RWPE2 (cell line): Measurements from ENCODE around the gene RFC4.

Source experiments
- ATAC-seq: fragments of 200-7000 bp; cut with Tn5 transposase; 3 replicates; pipeline ENCODE4 v1.9.1; 2021; ENCODE audit warnings: low read depth
- DNase-seq: peaks from one replicate; pipeline ENCODE4 v3.0.0-alpha.2; 2020; ENCODE audit warnings: low spot score
- H3K27ac ChIP-seq: fragments of 450-650 bp; 2 replicates; pipeline ENCODE4 v1.5.1; 2017; ENCODE audit warnings: mild to moderate bottlenecking; ENCODE audit not compliant: poor library complexity, severe bottlenecking
- H3K27me3 ChIP-seq: fragments of 250-450 bp; sonication (Bioruptor Pico); 2 replicates; pipeline ENCODE4 v1.5.1; 2021; ENCODE audit warnings: mild to moderate bottlenecking, moderate library complexity; ENCODE audit not compliant: insufficient read depth, poor library complexity, severe bottlenecking
- H3K36me3 ChIP-seq: fragments of 250-450 bp; sonication (Bioruptor Pico); 2 replicates; pipeline ENCODE4 v1.5.1; 2020; ENCODE audit warnings: low read depth, mild to moderate bottlenecking, moderate library complexity
- H3K4me1 ChIP-seq: fragments of 250-450 bp; sonication (Bioruptor Pico); 2 replicates; pipeline ENCODE4 v1.5.1; 2021; ENCODE audit warnings: mild to moderate bottlenecking, moderate library complexity; ENCODE audit not compliant: insufficient read depth, poor library complexity, severe bottlenecking
- H3K4me3 ChIP-seq: fragments of 250-450 bp; sonication (Bioruptor Pico); 2 replicates; pipeline ENCODE4 v1.5.1; 2021; ENCODE audit warnings: mild to moderate bottlenecking, moderate library complexity; ENCODE audit not compliant: severe bottlenecking
- H3K9me3 ChIP-seq: fragments of 250-450 bp; sonication (Bioruptor Pico); 2 replicates; pipeline ENCODE4 v1.5.1; 2021; ENCODE audit warnings: mild to moderate bottlenecking, moderate library complexity; ENCODE audit not compliant: severe bottlenecking
- TF ChIP-seq, protein P1 (sequence below): fragments of 450-650 bp; IDR thresholded peaks from one replicate; pipeline ENCODE4 v1.5.1; 2017; ENCODE audit warnings: mild to moderate bottlenecking, moderate library complexity; ENCODE audit not compliant: poor library complexity, severe bottlenecking

RFC4 gene

DNA sequence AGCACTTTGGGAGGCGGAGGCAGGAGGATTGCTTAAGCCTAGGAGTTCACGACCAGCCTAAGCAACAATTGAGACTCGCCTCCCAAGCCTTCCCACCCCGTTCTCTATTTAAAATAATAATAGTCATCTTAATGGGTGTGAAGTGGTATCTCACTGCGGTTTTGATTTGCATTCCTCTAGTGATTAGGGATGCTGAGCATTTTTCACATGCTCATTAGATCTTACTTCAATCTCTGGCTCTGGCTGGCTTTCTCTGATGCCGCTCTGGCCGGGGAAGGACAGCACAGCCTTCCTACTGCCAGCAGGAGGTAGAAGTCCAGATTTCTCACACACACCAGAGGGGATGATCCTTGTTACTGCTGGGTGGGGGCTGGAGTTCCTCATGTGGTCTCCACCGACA, 30.3 kb downstream of the RFC4 start:
- DNase-seq, result no peak
- H3K36me3 ChIP-seq, result no peaks in the 10 kb centered on the region
- TF ChIP-seq, protein P1, sequence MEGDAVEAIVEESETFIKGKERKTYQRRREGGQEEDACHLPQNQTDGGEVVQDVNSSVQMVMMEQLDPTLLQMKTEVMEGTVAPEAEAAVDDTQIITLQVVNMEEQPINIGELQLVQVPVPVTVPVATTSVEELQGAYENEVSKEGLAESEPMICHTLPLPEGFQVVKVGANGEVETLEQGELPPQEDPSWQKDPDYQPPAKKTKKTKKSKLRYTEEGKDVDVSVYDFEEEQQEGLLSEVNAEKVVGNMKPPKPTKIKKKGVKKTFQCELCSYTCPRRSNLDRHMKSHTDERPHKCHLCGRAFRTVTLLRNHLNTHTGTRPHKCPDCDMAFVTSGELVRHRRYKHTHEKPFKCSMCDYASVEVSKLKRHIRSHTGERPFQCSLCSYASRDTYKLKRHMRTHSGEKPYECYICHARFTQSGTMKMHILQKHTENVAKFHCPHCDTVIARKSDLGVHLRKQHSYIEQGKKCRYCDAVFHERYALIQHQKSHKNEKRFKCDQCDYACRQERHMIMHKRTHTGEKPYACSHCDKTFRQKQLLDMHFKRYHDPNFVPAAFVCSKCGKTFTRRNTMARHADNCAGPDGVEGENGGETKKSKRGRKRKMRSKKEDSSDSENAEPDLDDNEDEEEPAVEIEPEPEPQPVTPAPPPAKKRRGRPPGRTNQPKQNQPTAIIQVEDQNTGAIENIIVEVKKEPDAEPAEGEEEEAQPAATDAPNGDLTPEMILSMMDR, result no peak
- ATAC-seq, result no peak
- H3K9me3 ChIP-seq, result no peaks in the 10 kb centered on the region
- no peak overlapping the region for H3K27ac ChIP-seq
- no peaks in the 10 kb centered on the region for H3K4me1 ChIP-seq
- no peaks in the 10 kb centered on the region for H3K27me3 ChIP-seq
- H3K4me3 ChIP-seq, result no peak overlapping the region

DNA sequence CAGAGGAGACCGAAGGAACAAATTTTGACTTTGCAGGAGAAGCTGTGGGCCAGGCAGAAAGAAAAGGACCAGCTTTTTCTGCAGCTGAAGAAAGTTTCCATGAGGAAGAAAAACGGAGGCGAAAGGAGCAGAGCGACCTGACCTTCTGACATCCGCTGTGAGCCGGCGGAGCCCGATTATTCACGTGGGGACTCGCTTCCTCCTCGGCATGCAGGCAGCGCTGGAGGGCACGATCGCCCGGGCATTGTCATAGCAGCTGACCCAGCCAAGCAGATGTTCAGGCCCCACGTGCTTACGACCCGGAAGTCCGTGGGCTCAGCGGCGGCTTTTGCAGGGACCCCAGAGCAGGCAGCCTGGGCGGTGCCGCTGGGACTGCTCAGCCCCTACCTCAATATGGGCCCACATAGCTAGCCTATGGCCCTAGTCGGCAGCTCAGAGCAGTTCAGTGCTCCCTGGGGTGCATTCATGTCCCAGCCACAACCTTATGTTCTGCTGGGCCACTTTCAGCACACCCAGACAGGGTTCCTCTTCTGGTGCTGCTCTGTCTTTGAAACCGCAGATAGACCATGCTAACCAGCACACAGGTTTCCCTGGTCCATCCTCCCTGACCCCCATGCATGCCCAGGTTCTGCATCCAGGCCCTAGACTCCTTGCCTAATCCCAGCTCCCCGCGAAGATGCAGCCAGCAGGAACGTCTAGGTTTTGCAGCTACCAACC, 33.4 kb downstream of the RFC4 start:
- no peaks in the 10 kb centered on the region for H3K4me1 ChIP-seq
- H3K27ac ChIP-seq, result no peak overlapping the region
- no peak for DNase-seq
- TF ChIP-seq, protein P1, result no peak
- H3K36me3 ChIP-seq, result no peaks in the 10 kb centered on the region
- no peak overlapping the region for H3K4me3 ChIP-seq
- ATAC-seq, result no peak
- H3K27me3 ChIP-seq, result no peaks in the 10 kb centered on the region
- H3K9me3 ChIP-seq, result no peaks in the 10 kb centered on the region

DNA sequence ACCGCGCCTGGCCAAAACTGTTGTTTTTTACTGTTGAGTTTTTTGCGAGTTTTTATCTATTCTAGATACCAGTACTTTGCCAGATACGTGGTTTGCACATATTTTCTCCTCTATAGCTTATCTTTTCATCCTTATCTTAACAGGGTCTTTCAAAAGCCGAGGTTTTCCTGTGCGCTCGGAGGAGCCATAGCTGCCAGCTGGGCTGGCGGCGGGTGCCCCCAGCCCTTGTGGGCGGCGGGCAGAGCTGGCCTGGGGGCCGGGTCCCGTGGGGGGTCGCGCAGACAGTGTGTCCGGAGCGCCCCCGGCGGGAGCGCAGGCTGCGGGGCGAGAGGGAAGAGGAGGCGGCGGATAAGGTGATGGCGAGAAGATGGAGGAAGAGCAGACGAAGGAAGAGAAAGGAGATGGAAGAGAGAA, 34.0 kb downstream of the RFC4 start:
- Histone ChIP-seq H3K4me3 (no peak overlapping the region), H3K27me3 (no peaks in the 10 kb centered on the region), H3K27ac (no peak overlapping the region), H3K4me1 (no peaks in the 10 kb centered on the region), H3K9me3 (no peaks in the 10 kb centered on the region), H3K36me3 (no peaks in the 10 kb centered on the region)
- TF ChIP-seq, protein P1, result no peak
- no peak for ATAC-seq
- DNase-seq, result no peak

DNA sequence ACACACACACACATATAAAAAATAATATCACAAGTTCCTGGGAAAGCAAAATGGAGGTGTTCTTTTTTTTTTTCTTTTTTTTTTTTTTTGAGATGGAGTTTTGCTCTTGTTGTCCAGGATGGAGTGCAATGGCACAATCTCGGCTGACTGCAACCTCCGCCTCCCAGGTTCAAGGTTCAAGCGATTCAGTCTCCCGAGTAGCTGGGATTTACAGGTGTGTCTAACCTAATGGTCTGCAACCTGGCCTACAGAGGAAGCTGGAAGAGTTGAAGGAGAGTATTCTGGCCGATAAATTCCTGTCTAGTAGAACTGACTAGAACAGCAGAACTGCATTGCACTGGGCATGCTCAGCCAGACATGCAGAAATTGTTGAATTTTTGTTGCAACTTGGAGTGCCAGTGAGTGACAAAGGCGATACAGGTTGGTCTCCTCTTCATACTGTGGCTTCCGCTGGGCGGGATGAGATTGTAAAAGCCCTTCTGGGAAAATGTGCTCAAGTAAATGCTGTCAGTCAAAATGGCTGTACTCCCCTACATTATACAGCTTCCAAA, 45.3 kb downstream of the RFC4 start:
- DNase-seq, result no peak
- no peaks in the 10 kb centered on the region for H3K27me3 ChIP-seq
- TF ChIP-seq, protein P1, result no peak
- H3K4me3 ChIP-seq, result no peak overlapping the region
- no peaks in the 10 kb centered on the region for H3K36me3 ChIP-seq
- no peaks in the 10 kb centered on the region for H3K9me3 ChIP-seq
- H3K27ac ChIP-seq, result peak overlapping the region; percentile 17
- H3K4me1 ChIP-seq, result peaks cover 10% of the 10 kb centered on the region
- no peak for ATAC-seq
